Astrocyte (in vitro differentiated cells and primary cell): Measurements from ENCODE around the gene ANKRD28.

Experiments
- EZH2 ChIP-seq: IDR thresholded peaks from 2 replicates; pipeline ENCODE4 v1.6.1; 2012; ENCODE audit warnings: mild to moderate bottlenecking, low read length, inconsistent platforms; ENCODE audit not compliant: insufficient read depth
- TF ChIP-seq, protein P1 (sequence below): IDR thresholded peaks from 2 replicates; pipeline ENCODE4 v1.5.1; 2011; ENCODE audit warnings: low read depth, mild to moderate bottlenecking, inconsistent platforms, low read length, moderate library complexity; ENCODE audit not compliant: insufficient read depth

DNA sequence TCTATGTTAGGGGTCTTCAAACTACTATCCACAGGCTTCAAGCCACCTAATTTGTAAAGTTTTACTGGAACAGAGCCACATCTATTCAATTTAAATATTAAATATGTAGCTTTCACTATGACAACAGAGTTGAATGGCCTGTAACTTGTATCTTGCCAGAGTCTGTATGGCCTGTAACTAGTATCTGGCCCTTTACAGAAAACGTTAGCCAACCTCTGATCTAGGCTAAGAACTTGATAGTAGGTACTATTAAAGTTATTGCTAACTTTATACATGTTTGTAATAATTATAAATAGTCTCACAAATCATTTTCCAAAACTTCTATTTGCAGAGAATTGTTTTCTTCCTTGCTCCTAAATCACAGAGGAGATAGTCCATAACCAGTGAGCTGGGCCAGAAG, 40.0 kb downstream of the ANKRD28 start:
- TF ChIP-seq, protein P1, sequence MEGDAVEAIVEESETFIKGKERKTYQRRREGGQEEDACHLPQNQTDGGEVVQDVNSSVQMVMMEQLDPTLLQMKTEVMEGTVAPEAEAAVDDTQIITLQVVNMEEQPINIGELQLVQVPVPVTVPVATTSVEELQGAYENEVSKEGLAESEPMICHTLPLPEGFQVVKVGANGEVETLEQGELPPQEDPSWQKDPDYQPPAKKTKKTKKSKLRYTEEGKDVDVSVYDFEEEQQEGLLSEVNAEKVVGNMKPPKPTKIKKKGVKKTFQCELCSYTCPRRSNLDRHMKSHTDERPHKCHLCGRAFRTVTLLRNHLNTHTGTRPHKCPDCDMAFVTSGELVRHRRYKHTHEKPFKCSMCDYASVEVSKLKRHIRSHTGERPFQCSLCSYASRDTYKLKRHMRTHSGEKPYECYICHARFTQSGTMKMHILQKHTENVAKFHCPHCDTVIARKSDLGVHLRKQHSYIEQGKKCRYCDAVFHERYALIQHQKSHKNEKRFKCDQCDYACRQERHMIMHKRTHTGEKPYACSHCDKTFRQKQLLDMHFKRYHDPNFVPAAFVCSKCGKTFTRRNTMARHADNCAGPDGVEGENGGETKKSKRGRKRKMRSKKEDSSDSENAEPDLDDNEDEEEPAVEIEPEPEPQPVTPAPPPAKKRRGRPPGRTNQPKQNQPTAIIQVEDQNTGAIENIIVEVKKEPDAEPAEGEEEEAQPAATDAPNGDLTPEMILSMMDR = no peak
- no peak for TF ChIP-seq EZH2
